ENCODE results near the gene BLNK. TPM values are rescaled to one million over a fixed set of nuclear protein-coding genes. Genes with fewer than 3 reads are reported as not detected.
"Not testable (repeated sequence)": the region's sequence is repeated elsewhere in the genome, so short reads cannot be mapped to it uniquely, and the experiment has no call there.

BLNK gene
- total RNA-seq, 8 experiments from 2014 or later = 0.13 to 12.1 (median 1.00) TPM; not detected in 1

DNA sequence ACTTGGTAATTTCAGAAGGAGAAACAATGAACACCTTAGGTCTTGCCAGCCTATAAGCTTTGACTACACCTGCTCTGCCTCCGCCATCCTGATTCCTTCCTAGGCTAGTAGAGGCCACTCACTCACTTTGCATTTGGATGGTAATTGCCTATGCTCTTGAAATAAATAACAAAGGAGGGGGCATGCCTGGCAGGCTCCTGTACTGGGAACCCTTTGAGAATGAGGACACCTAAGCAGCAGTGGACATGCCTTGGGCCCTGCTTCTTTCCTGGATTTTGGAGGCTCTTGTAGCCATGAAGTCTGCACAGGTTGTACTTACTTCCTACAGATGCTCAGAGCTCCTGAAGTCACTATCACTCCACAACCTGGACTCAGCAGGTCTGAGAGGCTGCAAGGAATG, 65.8 kb downstream of the BLNK start:
- H3K4me1 ChIP-seq (replicated peaks in 1 of 2) = no peaks in the 10 kb centered on the region
- no peak overlapping the region for H3K27ac ChIP-seq
- in situ Hi-C loops (cut with MboI; ENCODE audit: low pct_unique_long_range_greater_than_20kb in 2 of 9, low sequenced_read_pairs in 9 of 9, unreplicated experiment in 9 of 9) = loop anchor here in 1 of 9 experiments (25.0 kb wide), 1 partner anchor 168 kb away; the partner anchor contains the start of gene CCNJ
- WGBS, 10 experiments = 89 to 100% (median 94%) methylated on average over 1 of the region's 1 CpG; no CpG with 5 or more reads in 6 of the 10 experiments
- ATAC-seq (replicated peaks in 6 of 8) = no peak
- no peak overlapping the region for H3K4me3 ChIP-seq

DNA sequence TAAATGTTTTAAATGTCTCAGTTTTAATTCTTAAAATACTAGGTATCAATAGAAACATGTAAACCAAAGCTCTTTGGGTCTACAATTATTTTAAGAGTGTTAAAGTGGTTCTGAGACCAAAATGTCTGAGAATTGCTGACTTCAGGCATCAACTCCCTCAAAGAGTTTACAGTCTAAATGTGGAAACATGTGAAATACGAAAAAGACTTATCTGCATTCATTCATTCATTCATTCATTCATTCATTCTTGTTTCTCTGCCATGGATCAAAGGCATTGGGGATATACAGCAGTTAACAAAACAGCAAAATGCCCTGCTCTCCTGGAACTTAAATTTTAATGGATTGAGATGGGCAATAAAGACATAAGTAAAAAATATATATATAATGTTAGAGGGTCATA, 69.8 kb downstream of the BLNK start:
- no peak for ATAC-seq (replicated peaks in 6 of 8)
- WGBS, 10 experiments = 0 to 80% (median 50%) methylated on average over 1 of the region's 1 CpG; no CpG with 5 or more reads in 3 of the 10 experiments
- Histone ChIP-seq H3K27ac (no peak overlapping the region), H3K4me3 (no peak overlapping the region), H3K4me1 (replicated peaks in 1 of 2) (no peaks in the 10 kb centered on the region)
- in situ Hi-C loops (cut with MboI; ENCODE audit: low pct_unique_long_range_greater_than_20kb in 2 of 9, low sequenced_read_pairs in 9 of 9, unreplicated experiment in 9 of 9) = loop anchor here in 1 of 9 experiments (25.0 kb wide), 1 partner anchor 164 kb away; the partner anchor contains the start of gene CCNJ

DNA sequence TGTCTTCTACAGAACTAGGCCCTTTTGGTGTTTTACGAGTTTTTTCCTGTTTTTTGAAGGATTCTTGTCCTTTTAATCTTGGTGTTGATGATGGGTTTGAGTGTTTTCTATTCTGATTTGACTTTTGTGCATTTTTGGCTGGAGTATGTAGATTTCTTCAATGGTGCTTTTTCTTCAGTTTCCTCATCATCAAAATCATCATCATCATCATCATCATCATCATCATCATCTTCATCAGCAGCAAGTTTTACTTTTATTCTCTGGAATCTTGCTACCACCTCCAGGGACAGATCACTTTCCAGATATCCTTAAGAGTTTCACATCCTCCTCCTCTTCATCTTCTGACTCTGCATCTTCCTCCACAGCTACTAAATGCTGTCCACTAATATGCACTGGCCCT, 81.9 kb downstream of the BLNK start:
- H3K4me1 ChIP-seq (replicated peaks in 1 of 2); in situ Hi-C loops (cut with MboI; ENCODE audit: low pct_unique_long_range_greater_than_20kb in 2 of 9, low sequenced_read_pairs in 9 of 9, unreplicated experiment in 9 of 9); H3K4me3 ChIP-seq; ATAC-seq (replicated peaks in 6 of 8); H3K27ac ChIP-seq: not testable (repeated sequence)
- 0 to 100% (median 40%) methylated on average over 1 of the region's 1 CpG; no CpG with 5 or more reads in 1 of the 10 experiments for WGBS, 10 experiments

DNA sequence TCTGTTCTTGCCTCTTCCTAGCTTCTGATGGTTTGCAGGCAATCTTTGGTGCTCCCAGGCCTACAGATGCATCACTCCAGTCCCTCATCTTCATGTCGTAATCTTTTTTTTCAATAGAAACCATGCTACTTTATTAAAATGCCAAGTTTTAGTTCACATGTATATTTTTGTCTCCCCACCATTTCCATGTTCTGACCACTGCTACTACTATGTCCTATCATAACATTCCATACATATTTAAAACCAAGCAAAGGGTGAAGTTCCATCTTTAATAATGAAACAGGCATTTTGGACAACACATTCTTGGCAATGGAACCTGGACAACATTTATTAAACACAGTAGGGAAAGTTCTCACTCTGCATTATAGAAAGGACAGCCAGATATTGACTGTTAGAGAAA, 82.5 kb downstream of the BLNK start:
- in situ Hi-C loops (cut with MboI; ENCODE audit: low pct_unique_long_range_greater_than_20kb in 2 of 9, low sequenced_read_pairs in 9 of 9, unreplicated experiment in 9 of 9) = no loop called here
- no peak for ATAC-seq (replicated peaks in 6 of 8)
- Histone ChIP-seq H3K4me1 (replicated peaks in 1 of 2) (no peaks in the 10 kb centered on the region), H3K4me3 (no peak overlapping the region), H3K27ac (no peak overlapping the region)
- 0 to 100% (median 67%) methylated on average over 1 of the region's 1 CpG; no CpG with 5 or more reads in 1 of the 10 experiments for WGBS, 10 experiments

DNA sequence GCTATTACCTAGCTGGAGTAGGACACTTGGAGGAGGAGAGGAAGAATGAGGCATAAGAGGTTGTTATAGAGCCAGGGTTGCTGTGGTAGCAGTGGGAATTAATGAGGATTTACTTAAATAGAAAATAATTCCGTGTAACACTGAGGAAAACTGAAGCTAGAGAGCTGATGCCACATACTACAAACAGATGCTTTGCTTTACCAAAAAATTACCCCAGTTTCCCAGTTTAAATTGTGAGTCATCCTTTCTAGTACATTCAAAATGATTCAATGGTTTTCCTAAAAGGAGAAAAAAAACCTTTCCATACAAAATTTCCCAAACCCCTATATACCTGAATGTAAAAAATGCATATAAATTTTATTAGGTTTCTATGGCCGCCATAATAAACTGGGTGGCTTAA, 82.9 kb downstream of the BLNK start:
- in situ Hi-C loops (cut with MboI; ENCODE audit: low pct_unique_long_range_greater_than_20kb in 2 of 9, low sequenced_read_pairs in 9 of 9, unreplicated experiment in 9 of 9) = no loop called here
- 21 to 100% (median 61%) methylated on average over 1 to 2 of the region's 2 CpGs; no CpG with 5 or more reads in 2 of the 10 experiments for WGBS, 10 experiments
- no peak overlapping the region for H3K27ac ChIP-seq
- no peak overlapping the region for H3K4me3 ChIP-seq
- H3K4me1 ChIP-seq (replicated peaks in 1 of 2) = no peaks in the 10 kb centered on the region
- no peak for ATAC-seq (replicated peaks in 6 of 8)

DNA sequence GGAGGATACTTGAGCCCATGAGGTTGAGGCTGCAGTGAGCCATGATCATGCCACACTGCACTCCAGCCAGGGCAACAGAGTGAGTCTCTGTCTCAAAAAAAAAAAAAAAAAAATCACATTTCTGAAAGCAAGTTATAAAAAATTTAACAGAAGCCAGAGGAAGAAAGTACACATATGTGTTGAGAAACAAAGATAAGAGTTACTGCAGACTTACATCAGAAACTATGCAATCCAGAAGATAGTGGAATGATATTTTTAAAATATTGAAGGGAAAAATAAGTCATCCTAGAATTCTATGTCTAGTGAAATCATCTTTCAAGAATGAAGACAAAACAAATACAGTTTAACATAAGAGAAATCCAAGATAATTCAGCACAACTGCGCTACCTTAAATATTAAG, 94.4 kb downstream of the BLNK start:
- H3K4me3 ChIP-seq = no peak overlapping the region
- in situ Hi-C loops (cut with MboI; ENCODE audit: low pct_unique_long_range_greater_than_20kb in 2 of 9, low sequenced_read_pairs in 9 of 9, unreplicated experiment in 9 of 9) = no loop called here
- ATAC-seq (replicated peaks in 6 of 8) = no peak
- H3K27ac ChIP-seq = no peak overlapping the region
- H3K4me1 ChIP-seq (replicated peaks in 1 of 2) = no peaks in the 10 kb centered on the region
- 42 to 100% (median 93%) methylated on average over 1 of the region's 1 CpG; no CpG with 5 or more reads in 2 of the 10 experiments for WGBS, 10 experiments

DNA sequence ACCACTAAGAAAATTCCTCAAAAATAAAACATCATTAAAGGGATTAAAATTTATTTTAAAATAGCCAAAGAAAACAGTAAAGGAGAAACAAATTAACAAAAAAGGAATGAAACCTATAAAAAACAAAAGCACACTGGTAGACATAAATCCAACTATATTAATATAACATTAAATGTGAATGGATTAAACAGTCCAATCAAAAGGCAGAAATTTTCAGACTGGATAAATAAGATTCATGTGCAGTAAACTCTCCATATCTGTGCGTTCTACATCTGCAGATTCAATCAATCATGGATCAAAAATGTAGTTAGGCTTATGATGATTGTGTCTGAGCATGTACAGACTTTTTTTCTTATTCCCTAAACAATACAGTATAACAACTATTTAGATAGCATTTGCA, 98.7 kb downstream of the BLNK start:
- ATAC-seq (replicated peaks in 6 of 8) = no peak
- H3K4me3 ChIP-seq = no peak overlapping the region
- H3K27ac ChIP-seq = no peak overlapping the region
- in situ Hi-C loops (cut with MboI; ENCODE audit: low pct_unique_long_range_greater_than_20kb in 2 of 9, low sequenced_read_pairs in 9 of 9, unreplicated experiment in 9 of 9) = no loop called here
- WGBS, 10 experiments = 70 to 100% (median 87%) methylated on average over 1 of the region's 1 CpG; no CpG with 5 or more reads in 2 of the 10 experiments
- no peaks in the 10 kb centered on the region for H3K4me1 ChIP-seq (replicated peaks in 1 of 2)

DNA sequence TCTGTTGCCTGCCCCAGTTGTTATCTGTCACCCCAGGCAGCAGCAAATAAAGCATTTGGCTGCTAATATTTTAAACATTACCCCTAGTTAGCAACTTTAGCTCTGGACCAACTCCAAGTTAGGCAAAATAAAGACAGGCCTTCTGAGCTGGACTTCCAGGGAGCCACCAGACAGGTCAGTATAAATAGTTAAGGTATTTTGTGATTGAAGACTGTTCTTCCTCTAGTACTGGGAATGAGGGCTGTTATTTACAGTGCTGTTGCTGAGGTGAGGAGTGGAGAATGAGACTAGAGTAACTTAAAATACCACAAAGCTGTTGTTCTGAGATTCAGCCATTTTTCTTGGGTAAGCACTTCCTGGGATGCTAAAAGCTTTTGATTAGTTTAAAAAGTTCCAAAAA, 101.1 kb downstream of the BLNK start:
- H3K4me3 ChIP-seq = no peak overlapping the region
- no peaks in the 10 kb centered on the region for H3K4me1 ChIP-seq (replicated peaks in 1 of 2)
- in situ Hi-C loops (cut with MboI; ENCODE audit: low pct_unique_long_range_greater_than_20kb in 2 of 9, low sequenced_read_pairs in 9 of 9, unreplicated experiment in 9 of 9) = no loop called here
- no peak overlapping the region for H3K27ac ChIP-seq
- peak in 1 of 8 experiments; percentile 84 for ATAC-seq (replicated peaks in 6 of 8)

DNA sequence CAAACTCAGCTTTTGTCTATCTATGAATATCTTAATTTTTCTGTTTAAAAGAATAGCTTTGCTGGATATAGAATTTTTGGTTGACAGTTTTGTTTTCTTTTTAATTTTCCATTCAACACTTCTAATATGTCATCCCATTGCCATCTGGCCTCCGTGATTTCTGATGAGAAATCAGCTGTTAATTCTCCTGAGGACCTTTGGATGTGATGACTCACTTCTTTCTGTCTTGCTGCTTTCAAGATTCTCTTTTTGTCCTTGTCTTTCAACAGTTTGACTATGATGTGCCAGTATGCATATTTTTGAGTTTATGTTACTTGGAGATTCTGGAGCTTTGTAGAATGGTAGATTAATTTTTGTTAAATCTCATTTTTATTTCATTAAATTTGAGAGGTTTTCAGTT, 102.8 kb downstream of the BLNK start:
- Histone ChIP-seq H3K4me1 (replicated peaks in 1 of 2) (no peaks in the 10 kb centered on the region), H3K4me3 (no peak overlapping the region), H3K27ac (no peak overlapping the region)
- in situ Hi-C loops (cut with MboI; ENCODE audit: low pct_unique_long_range_greater_than_20kb in 2 of 9, low sequenced_read_pairs in 9 of 9, unreplicated experiment in 9 of 9) = no loop called here
- 33 to 100% (median 100%) methylated on average over 1 of the region's 1 CpG; no CpG with 5 or more reads in 1 of the 10 experiments for WGBS, 10 experiments
- no peak for ATAC-seq (replicated peaks in 6 of 8)

DNA sequence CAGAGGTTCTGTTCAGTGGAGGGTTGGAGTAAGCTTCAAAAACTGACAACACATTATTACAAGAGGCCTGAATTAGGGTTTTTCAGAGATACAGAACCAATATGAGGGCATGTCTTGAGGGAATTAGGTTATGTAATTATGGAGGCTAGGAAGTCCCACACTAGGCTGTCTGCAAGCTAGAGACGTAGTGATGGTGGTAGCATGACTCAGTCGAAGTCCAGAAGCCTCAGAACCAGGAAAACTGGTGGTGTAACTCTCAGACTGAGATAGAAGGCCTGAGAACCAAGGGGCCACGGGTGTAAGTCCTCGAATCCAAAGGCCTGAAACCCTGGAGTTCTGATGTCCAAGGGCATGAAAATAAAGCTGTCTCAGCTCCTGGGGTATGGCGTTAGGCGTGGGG, 105.6 kb downstream of the BLNK start:
- in situ Hi-C loops (cut with MboI; ENCODE audit: low pct_unique_long_range_greater_than_20kb in 2 of 9, low sequenced_read_pairs in 9 of 9, unreplicated experiment in 9 of 9) = no loop called here
- Histone ChIP-seq H3K4me1 (replicated peaks in 1 of 2) (no peaks in the 10 kb centered on the region), H3K27ac (no peak overlapping the region), H3K4me3 (no peak overlapping the region)
- WGBS, 10 experiments = 85 to 100% (median 99%) methylated on average over 1 to 5 of the region's 6 CpGs; no CpG with 5 or more reads in 4 of the 10 experiments
- no peak for ATAC-seq (replicated peaks in 6 of 8)

DNA sequence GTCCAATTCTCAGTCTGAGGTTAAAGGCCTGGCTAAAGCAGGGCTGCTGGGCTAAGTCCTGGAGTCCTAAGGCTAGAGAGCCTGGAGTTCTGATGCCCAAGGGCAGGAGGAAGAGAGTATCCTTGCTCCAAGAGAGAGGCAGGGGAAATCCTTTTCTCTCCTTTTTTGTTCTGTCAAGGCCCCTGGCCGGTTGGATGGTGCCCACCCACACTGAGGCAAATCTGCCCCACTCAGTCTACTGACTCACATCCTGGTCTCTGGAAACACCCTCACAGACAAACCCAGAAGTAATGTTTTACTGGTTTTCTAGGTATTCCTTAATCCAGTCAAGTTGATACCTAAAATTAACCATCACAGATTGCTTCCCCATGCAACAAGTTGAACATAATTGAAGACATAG, 118.3 kb downstream of the BLNK start:
- in situ Hi-C loops (cut with MboI; ENCODE audit: low pct_unique_long_range_greater_than_20kb in 2 of 9, low sequenced_read_pairs in 9 of 9, unreplicated experiment in 9 of 9) = no loop called here
- H3K27ac ChIP-seq = no peak overlapping the region
- H3K4me3 ChIP-seq = no peak overlapping the region
- no peak for ATAC-seq (replicated peaks in 6 of 8)
- WGBS, 10 experiments = 100% methylated on average over 1 of the region's 1 CpG; no CpG with 5 or more reads in 8 of the 10 experiments
- H3K4me1 ChIP-seq (replicated peaks in 1 of 2) = no peaks in the 10 kb centered on the region

DNA sequence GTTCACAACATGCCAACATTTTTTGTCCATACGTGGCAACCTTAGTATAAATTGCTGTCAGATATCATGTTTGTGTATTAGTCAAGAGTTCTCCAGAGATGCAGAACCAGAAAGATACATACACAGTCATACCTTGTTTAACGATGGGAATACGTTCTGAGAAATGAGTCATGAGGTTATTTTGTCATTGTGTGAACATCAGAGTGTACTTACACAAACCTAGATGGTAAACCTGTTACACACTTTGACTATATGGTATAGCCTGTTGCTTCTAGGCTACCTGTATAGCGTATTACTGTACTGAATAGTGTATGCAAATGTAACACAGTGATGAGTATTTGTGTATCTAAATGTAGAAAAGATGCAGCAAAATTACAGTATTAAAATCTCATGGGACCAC, 118.9 kb downstream of the BLNK start:
- 92 to 100% (median 99%) methylated on average over 2 to 4 of the region's 4 CpGs; no CpG with 5 or more reads in 2 of the 10 experiments for WGBS, 10 experiments
- ATAC-seq (replicated peaks in 6 of 8) = no peak

More for the DNA sequence above, 118.9 kb downstream of the BLNK start:
- no peaks in the 10 kb centered on the region for H3K4me1 ChIP-seq (replicated peaks in 1 of 2)
- no peak overlapping the region for H3K27ac ChIP-seq
- H3K4me3 ChIP-seq = no peak overlapping the region
- in situ Hi-C loops (cut with MboI; ENCODE audit: low pct_unique_long_range_greater_than_20kb in 2 of 9, low sequenced_read_pairs in 9 of 9, unreplicated experiment in 9 of 9) = no loop called here

Measured in motor neuron (in vitro differentiated cells).